Epidermal melanocyte (primary cell): Measurements from ENCODE around the gene TEX2.
A peak's percentile ranks its signal among the peaks of the same experiment; 100 is the strongest.
"Not testable (repeated sequence)": the region's sequence is repeated elsewhere in the genome, so short reads cannot be mapped to it uniquely, and the experiment has no call there.

ENCODE experiments used
- DNase-seq: peaks from one replicate; pipeline ENCODE4 v3.0.0; 2011; ENCODE audit warnings: low spot score; ENCODE audit not compliant: insufficient read length

Gene TEX2

DNA sequence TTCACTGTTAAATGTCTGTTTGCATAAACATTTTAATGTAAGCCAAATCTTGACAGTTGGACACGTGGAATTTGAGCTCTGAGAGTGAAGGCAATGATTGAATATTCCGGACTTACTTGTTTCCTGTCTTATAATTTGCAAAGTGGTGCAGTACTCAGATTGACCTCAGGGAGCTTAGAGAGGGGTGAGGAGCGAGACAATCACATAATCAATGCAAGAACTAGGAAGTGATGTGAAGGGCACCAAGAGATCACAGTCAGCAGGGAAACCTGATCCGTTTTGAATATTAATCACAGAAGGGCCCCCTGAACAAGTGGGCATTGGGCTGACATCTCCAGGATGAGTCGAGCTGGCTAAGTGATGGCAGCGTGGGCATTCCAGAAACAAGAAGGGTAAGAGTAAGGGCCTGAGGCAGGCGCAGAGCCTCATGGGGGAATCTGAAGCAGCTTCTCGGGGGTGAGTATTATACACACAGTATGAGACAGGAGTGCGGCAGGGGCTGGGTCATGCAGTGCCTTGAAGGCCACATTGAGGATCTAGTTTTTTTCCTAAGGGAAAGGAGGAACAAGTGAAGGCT, 26.1 kb downstream of the TEX2 start:
- DNase-seq, result no peak

GRCh38 chr17:64234961-64235360, 28.1 kb downstream of the TEX2 start:
- DNase-seq, result no peak

DNA sequence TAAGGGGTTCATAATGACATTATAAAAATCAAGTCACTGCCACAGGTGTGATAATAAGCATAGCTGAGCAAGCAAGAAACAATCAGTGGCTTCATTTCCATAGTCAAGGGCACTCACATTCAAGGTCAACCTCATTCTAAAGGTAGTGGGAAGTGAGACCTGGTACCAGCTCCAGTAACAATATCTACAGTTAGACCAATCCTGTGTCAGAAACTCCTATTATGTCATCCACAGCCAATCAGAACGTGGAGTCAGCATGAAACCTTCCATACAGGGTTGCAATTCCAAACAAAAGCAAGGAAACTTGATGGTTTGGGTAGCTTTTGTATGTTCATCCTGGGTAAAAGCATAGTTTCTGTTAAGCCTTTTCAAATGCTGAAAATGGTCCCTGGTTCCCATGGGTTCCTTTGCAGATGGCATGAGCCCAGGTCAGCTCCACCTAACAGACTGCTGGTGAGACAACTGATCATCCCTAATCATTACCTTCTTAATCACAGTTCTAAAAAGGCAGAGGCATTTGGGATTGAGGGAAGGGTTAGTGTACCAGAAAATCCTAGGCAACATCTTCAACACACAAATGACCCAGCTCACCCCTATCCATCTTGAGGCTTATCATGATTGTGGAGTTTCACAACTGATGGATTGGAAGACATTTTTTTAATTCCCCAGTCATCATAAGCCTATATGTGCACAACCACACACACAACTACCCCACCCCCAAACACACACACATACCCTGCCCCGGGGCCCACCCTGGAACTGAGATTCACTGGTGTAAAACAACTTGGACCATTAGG, 30.4 kb downstream of the TEX2 start:
- no peak for DNase-seq

DNA sequence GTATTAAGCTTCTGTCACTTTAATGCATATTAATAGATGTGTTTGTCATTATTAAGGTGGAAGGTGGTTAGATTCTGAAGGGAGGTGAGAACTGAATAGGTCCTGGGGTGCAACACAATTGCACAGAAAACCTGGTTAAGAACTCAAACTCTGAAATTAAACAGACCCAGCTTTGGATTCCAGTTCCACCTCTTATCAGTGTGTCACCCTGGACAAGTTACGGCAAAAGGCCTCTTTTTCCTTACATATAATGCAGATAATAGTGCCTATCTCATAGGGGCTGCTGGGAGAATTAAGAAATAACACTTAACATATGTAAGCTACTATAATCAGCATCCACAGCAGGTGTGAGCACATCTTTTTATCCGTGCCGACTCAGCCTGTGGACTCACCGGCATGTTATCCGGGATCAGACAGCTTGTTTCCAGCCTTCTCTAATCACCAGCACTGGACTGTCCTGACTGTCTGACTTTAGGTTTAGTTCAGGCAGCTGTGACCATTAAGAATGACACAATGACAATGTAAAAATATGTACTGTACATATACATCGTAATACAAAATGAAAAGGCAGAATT, 31.4 kb downstream of the TEX2 start:
- DNase-seq, result no peak

- peak; percentile 50 for DNase-seq
Measured at GRCh38 chr17:64230791-64231408, 32.2 kb downstream of the TEX2 start.

GRCh38 chr17:64229815-64230728, 33.0 kb downstream of the TEX2 start:
- no peak for DNase-seq

- DNase-seq, result no peak
Measured at GRCh38 chr17:64226132-64226531, 36.9 kb downstream of the TEX2 start.

GRCh38 chr17:64225410-64225809, 37.6 kb downstream of the TEX2 start:
- DNase-seq, result no peak

- DNase-seq, result no peak
Measured at GRCh38 chr17:64223931-64224629, 39.0 kb downstream of the TEX2 start.

- DNase-seq, result no peak
Measured at GRCh38 chr17:64223283-64223682, 39.8 kb downstream of the TEX2 start.

DNA sequence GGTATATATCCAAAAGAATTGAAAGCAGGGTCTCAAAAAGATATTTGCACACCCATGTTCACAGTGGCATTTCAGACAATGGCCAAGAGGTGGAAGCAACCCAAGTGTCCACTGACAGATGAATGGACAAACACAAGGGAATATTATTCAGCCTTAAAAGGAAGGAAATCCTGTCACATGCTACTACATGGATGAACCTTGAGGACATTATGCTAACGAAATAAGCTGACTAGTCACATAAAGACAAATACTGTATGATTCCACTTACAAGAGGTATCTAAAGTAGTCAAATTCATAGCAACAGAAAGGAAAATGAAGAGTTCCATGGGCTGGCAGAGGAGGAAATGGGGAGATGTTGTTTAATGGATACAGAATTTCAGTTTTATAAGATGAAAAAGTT, 41.4 kb downstream of the TEX2 start:
- no peak for DNase-seq

- not testable (repeated sequence) for DNase-seq
Measured at GRCh38 chr17:64220604-64221003, 42.5 kb downstream of the TEX2 start.

GRCh38 chr17:64219571-64219970, 43.5 kb downstream of the TEX2 start:
- no peak for DNase-seq

DNA sequence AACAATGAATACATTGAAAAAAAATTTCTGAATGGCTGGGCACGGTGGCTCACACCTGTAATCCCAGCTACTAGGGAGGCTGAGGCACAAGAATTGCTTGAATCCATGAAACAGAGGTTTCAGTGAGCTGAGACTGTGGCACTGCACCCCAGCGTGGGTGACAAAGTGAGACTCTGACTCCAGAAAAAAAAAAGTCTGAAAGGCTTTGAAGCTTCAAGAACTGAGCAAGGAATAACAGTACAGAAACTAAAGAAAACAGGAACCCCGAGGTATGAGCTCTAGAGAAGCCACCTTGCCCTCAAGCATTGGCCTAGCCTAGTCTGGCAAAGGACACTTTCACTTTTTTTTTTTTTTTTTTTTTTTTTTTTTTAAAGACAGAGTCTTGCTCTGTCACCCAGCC, 45.0 kb downstream of the TEX2 start:
- DNase-seq, result no peak

GRCh38 chr17:64217249-64217691, 45.8 kb downstream of the TEX2 start:
- no peak for DNase-seq

DNA sequence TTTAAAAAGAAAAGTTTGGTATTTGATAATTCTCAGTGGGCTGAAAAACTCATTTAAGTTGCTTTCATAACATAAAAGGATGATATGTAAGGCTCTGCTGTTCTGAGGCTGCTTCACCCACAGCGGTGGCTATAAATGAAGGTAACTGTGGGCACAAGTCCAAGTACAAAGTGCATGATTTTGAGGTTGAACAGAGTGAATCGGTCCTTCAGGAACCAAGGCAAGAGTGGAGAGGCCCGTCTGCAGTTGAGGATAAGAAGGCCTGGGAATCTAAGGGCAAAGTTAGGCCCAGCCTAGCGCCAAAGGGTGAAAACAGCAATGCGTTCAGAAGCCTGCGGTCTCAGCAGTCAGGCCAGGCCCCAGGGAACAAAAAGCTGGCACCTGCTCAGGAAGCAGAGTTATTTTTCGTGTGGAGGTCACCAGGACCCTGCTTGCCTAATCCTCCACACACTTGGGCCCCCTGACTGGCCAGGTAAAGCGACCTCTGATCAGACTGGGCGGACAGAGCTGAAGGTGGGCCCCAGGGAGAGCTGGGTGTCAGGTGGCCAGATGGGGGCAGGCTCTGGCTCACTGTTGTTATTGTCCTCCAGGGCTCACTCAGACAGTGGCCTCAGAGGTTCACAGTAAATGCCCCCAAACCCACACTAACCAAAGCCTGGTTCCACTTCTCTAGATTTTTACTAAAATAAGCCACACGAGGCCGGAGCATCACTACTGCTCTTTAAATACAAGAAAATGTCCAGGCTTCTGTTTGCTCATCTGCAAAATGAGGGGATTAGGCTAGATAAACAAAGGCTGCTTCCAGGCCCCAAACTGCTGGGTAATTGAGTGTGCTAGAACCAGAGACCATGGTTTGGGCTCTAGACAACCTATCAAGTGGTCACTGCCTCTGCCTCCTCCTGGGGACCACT, 46.5 kb downstream of the TEX2 start:
- DNase-seq, result no peak

DNA sequence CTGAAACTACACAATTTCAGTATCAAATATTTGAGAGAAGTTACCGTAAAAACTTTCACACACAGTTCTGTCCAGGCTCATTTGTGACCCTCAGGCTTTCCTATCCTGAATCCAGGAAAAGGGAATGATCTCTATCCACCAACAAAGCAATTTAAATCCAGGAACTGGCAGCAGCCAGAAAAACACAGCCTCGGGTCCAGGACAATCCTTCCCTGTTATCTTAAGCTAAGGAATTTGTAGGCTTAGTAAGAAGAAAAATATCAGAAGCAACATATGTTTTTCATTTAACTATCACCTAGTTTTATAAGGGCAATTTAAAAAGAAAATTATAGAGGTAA, 47.1 kb downstream of the TEX2 start:
- no peak for DNase-seq

DNA sequence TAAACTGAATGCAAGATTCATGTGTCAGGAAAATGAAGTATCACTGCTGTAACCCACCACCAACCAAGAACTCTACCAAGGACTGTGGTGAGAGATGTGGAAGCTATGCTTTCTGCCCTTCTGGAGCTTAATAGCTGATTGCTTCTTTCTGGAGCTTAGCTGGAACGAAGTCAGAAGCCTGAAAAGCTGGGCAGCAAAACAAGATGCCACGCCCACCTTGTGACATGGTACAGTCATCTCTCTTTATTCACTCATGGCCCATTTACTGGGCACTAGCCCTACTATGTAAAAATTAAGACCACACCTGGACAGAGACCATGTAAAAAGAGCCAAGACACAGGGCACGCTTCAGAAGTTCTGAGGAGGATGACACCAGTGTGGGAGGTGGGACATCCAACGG, 48.1 kb downstream of the TEX2 start:
- no peak for DNase-seq

DNA sequence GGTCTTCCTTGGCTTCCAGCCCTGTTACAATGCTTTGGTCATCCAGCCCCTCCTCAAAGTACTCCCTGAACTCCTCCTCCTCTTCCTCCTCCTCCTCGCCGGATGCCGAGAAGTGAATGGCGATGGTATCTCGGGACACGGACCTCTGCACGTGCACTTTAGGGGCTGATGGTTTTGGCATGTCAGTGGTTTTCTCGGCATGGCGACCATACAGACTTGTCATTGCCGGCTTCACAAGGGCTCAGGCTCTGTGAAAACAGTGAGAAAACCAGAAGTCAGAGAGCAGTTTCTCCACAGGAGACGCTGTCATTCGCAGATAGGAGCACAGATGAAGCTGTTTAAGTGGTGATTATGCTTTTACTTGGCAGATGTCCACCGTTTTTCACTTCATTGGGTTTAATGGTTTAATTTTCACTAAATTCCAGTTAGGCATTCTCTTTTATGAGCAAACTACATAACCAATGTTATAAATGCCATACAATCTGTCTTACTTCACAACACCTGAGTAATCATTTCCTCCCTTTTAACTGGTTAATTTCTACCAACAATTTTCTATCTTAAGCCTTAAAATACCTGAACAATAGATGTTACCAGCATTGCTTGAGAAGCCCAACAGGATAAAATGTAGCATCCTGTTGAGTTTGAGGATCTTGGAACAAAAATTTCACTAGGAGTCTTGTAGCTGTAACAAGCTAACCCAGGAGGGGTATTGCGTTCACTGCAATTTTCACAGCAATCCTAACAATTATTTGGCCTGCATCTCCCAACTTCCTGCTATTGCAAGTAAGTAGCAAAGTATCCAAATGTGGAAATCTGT, 48.9 kb downstream of the TEX2 start:
- DNase-seq, result no peak
